PC-9 (cell line): Measurements from ENCODE around the gene MAVS.

ENCODE experiments used
- EZH2 ChIP-seq: fragments of 200-600 bp; sonication (generic); IDR thresholded peaks from 2 replicates; pipeline ENCODE4 v1.8.0; 2017; ENCODE audit warnings: antibody characterized with exemption, low read depth
- TF ChIP-seq, protein P1 (sequence below): fragments of 200-600 bp; sonication (generic); conservative IDR thresholded peaks from 2 replicates; pipeline ENCODE4 v1.6.1; 2017; ENCODE audit warnings: mixed run types, antibody characterized with exemption, mild to moderate bottlenecking, moderate library complexity

DNA sequence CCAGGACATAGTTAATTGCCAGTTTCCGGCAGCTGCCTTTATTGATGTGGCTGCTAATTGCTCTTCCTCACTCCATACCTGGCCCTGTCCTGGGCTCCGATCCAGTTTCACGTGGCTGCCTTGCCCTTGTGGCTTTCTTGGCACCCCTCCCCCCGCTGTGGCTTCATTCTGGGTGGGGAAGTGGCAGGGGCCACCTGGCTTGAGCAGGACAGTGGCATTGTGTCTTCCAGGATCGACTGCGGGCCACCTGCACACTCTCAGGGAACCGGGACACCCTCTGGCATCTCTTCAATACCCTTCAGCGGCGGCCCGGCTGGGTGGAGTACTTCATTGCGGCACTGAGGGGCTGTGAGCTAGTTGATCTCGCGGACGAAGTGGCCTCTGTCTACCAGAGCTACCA is 10.8 kb downstream of the MAVS start:
- TF ChIP-seq, protein P1, sequence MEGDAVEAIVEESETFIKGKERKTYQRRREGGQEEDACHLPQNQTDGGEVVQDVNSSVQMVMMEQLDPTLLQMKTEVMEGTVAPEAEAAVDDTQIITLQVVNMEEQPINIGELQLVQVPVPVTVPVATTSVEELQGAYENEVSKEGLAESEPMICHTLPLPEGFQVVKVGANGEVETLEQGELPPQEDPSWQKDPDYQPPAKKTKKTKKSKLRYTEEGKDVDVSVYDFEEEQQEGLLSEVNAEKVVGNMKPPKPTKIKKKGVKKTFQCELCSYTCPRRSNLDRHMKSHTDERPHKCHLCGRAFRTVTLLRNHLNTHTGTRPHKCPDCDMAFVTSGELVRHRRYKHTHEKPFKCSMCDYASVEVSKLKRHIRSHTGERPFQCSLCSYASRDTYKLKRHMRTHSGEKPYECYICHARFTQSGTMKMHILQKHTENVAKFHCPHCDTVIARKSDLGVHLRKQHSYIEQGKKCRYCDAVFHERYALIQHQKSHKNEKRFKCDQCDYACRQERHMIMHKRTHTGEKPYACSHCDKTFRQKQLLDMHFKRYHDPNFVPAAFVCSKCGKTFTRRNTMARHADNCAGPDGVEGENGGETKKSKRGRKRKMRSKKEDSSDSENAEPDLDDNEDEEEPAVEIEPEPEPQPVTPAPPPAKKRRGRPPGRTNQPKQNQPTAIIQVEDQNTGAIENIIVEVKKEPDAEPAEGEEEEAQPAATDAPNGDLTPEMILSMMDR, result no peak
- no peak for TF ChIP-seq EZH2
